Thyroid gland (tissue), 4 donors: ENCODE results near the gene UNC13C.

Experiments
- CTCF ChIP-seq, 6 experiments: fragments of 200-600 bp in 3 of 6; fragments of 450-650 bp in 3 of 6; sonication (generic) in 3 of 6; IDR thresholded peaks; one replicate each; pipeline ENCODE4 v1.5.1; 2016 to 2019; ENCODE audit warnings: antibody characterized with exemption in 6 of 6, mild to moderate bottlenecking in 2 of 6, inconsistent platforms in 1 of 6, moderate library complexity in 1 of 6
- POLR2A ChIP-seq, 2 donors: fragments of 450-650 bp; IDR thresholded peaks; one replicate each; pipeline ENCODE4 v1.6.1; 2017; ENCODE audit warnings: antibody characterized with exemption in 2 of 2, mild to moderate bottlenecking in 2 of 2, moderate library complexity in 1 of 2

- TF ChIP-seq CTCF (IDR thresholded peaks at IDR 0.05) (no peak), POLR2A (IDR thresholded peaks at IDR 0.05) (no peak)
These were observed 681.4 kb downstream of the UNC13C start for GRCh38 chr15:54659646-54660045.
